Esophagus muscularis mucosa (tissue), 4 donors: ENCODE results near the gene NDRG2. TPM values are rescaled to one million over a fixed set of nuclear protein-coding genes. Genes with fewer than 3 reads are reported as not detected.

Source experiments
- DNase-seq: peaks from one replicate; pipeline ENCODE4 v3.0.0-alpha.2; 2017; ENCODE audit errors: extremely low spot score
- H3K27ac ChIP-seq, 4 donors: fragments of 200-600 bp; sonication (generic); replicated peaks in 1 of 4; 1 replicate in 3 of 4; 2 replicates in 1 of 4; pipeline ENCODE4 v1.5.1; 2016 to 2019; ENCODE audit warnings: mild to moderate bottlenecking in 1 of 4
- H3K27me3 ChIP-seq, 4 donors: fragments of 200-600 bp; sonication (generic); one replicate each; pipeline versions ENCODE4 v1.5.1 to v1.6.0; 2016 to 2019
- H3K36me3 ChIP-seq, 4 donors: fragments of 200-600 bp; sonication (generic); one replicate each; pipeline ENCODE4 v1.5.1; 2016 to 2019
- H3K4me1 ChIP-seq, 4 donors: fragments of 200-600 bp; sonication (generic); one replicate each; pipeline ENCODE4 v1.5.1; 2016 to 2019
- H3K4me3 ChIP-seq, 4 donors: fragments of 200-600 bp; sonication (generic); 1 replicate in 2 of 4; 2 replicates in 2 of 4; pipeline ENCODE4 v1.5.1; 2016 to 2019; ENCODE audit warnings: mild to moderate bottlenecking in 4 of 4, moderate library complexity in 1 of 4
- H3K9me3 ChIP-seq, 4 donors: fragments of 200-600 bp; sonication (generic); 1 replicate in 3 of 4; 2 replicates in 1 of 4; pipeline ENCODE4 v1.5.1; 2016 to 2019
- CTCF ChIP-seq, 3 experiments: fragments of 200-600 bp in 2 of 3; fragments of 450-650 bp in 1 of 3; sonication (generic) in 2 of 3; IDR thresholded peaks; one replicate each; pipeline ENCODE4 v1.5.1; 2017 to 2019; ENCODE audit warnings: antibody characterized with exemption in 3 of 3, mild to moderate bottlenecking in 2 of 3, moderate library complexity in 1 of 3
- EP300 ChIP-seq: sonication (generic); formaldehyde crosslinking; IDR thresholded peaks from one replicate; pipeline ENCODE4 v1.6.1; 2017; ENCODE audit warnings: antibody characterized with exemption
- POLR2A ChIP-seq: fragments of 450-650 bp; IDR thresholded peaks from one replicate; pipeline ENCODE4 v1.6.1; 2017; ENCODE audit warnings: antibody characterized with exemption, moderate library complexity, mild to moderate bottlenecking, low read depth
- POLR2AphosphoS5 ChIP-seq, 2 donors: sonication (generic); formaldehyde crosslinking; IDR thresholded peaks; one replicate each; pipeline ENCODE4 v1.6.1; 2017; ENCODE audit warnings: antibody characterized with exemption in 2 of 2
- WGBS: methylation state at CpG from one replicate; pipeline ENCODE4 v1.1.5; 2018; 5-methylcytosine and 5-hydroxymethylcytosine counted together
- intact Hi-C: fragments of 100-400 bp; cut with DNase I; formaldehyde crosslinking; loops from one replicate; pipeline ENCODE4 v1.15.1; 2023
- total RNA-seq, 4 donors: library from RNA; depleted of rRNA; stranded (reverse); fragments of >200 nt; gene quantifications; one replicate each; pipeline versions ENCODE4 v1.1.0 to v1.2.1, GENCODE V29; 2016

Gene NDRG2
- total RNA-seq, 4 donors from 2014 or later: 175 to 222 (median 201) TPM

GRCh38 chr14:21036751-21037150 lies 11.9 kb upstream of the NDRG2 start:
- intact Hi-C loops: no loop called here
- 88% methylated on average over 7 of the region's 7 CpGs for WGBS
- Histone ChIP-seq H3K36me3 (no peaks in the 10 kb centered on the region), H3K9me3 (no peaks in the 10 kb centered on the region), H3K4me3 (no peak overlapping the region), H3K27me3 (no peaks in the 10 kb centered on the region), H3K4me1 (peaks cover 22 to 28% (median 27%) of the 10 kb centered on the region in 4 donors), H3K27ac (no peak overlapping the region)
- DNase-seq: no peak
- TF ChIP-seq EP300 (no peak), POLR2A (no peak), POLR2AphosphoS5 (IDR thresholded peaks at IDR 0.05) (no peak), CTCF (IDR thresholded peaks at IDR 0.05) (no peak)

- H3K4me1 ChIP-seq: peaks cover 18 to 23% (median 20%) of the 10 kb centered on the region in 4 donors
- no peak within 1 kb of the TSS for H3K27ac ChIP-seq
- no peak within 1 kb of the TSS for H3K4me3 ChIP-seq
- intact Hi-C loops: no loop called here
- no peaks in the 10 kb centered on the region for H3K36me3 ChIP-seq
- no peaks in the 10 kb centered on the region for H3K27me3 ChIP-seq
- H3K9me3 ChIP-seq: no peaks in the 10 kb centered on the region
- DNase-seq: no peak
- TF ChIP-seq EP300: no peak
- no peak for TF ChIP-seq POLR2AphosphoS5 (IDR thresholded peaks at IDR 0.05)
- no peak for TF ChIP-seq CTCF (IDR thresholded peaks at IDR 0.05)
- no peak for TF ChIP-seq POLR2A
- WGBS: 87% methylated on average over 5 of the region's 5 CpGs
Measured at GRCh38 chr14:21034707-21035106, 9.8 kb upstream of the NDRG2 start, which contains the start of gene RNASE13. Gene RNASE13, minus strand, starts transcription at chr14:21034807. Its CDS starts 519 bp downstream, at chr14:21034288.

GRCh38 chr14:21033133-21033698 lies 8.4 kb upstream of the NDRG2 start:
- intact Hi-C loops: no loop called here
- Histone ChIP-seq H3K9me3 (no peaks in the 10 kb centered on the region), H3K27me3 (no peaks in the 10 kb centered on the region), H3K27ac (no peak overlapping the region), H3K4me3 (no peak overlapping the region), H3K4me1 (peaks cover 3 to 8% (median 5%) of the 10 kb centered on the region in 4 donors), H3K36me3 (no peaks in the 10 kb centered on the region)
- TF ChIP-seq POLR2AphosphoS5 (IDR thresholded peaks at IDR 0.05) (no peak), EP300 (no peak), CTCF (IDR thresholded peaks at IDR 0.05) (no peak), POLR2A (no peak)
- WGBS: 84% methylated on average over 4 of the region's 4 CpGs
- no peak for DNase-seq

- 88% methylated on average over 5 of the region's 5 CpGs for WGBS
- H3K36me3 ChIP-seq: no peaks in the 10 kb centered on the region
- H3K9me3 ChIP-seq: no peaks in the 10 kb centered on the region
- no peak overlapping the region for H3K4me3 ChIP-seq
- intact Hi-C loops: no loop called here
- H3K4me1 ChIP-seq: peaks cover 0 to 1% (median 0%) of the 10 kb centered on the region in 4 donors
- H3K27ac ChIP-seq: no peak overlapping the region
- no peak for DNase-seq
- TF ChIP-seq POLR2A: no peak
- TF ChIP-seq POLR2AphosphoS5 (IDR thresholded peaks at IDR 0.05): no peak
- H3K27me3 ChIP-seq: no peaks in the 10 kb centered on the region
Measured at GRCh38 chr14:21032326-21033132, 7.7 kb upstream of the NDRG2 start.

GRCh38 chr14:21030531-21030930 lies 5.7 kb upstream of the NDRG2 start:
- Histone ChIP-seq H3K27ac (no peak overlapping the region), H3K4me1 (peaks cover 14 to 16% (median 16%) of the 10 kb centered on the region in 4 donors), H3K27me3 (no peaks in the 10 kb centered on the region), H3K36me3 (no peaks in the 10 kb centered on the region), H3K9me3 (no peaks in the 10 kb centered on the region), H3K4me3 (no peak overlapping the region)
- TF ChIP-seq POLR2A (no peak), EP300 (no peak), POLR2AphosphoS5 (IDR thresholded peaks at IDR 0.05) (no peak), CTCF (IDR thresholded peaks at IDR 0.05) (no peak)
- WGBS: 86% methylated on average over 12 of the region's 12 CpGs
- DNase-seq: no peak
- intact Hi-C loops: no loop called here
